Measurements from ENCODE around the gene RHOF. TPM values are rescaled to one million over a fixed set of nuclear protein-coding genes. Genes with fewer than 3 reads are reported as not detected.
A peak's percentile ranks its signal among the peaks of the same experiment; 100 is the strongest.

The RHOF gene
- total and polyA plus RNA-seq, 2 of the 13 experiments (the other 11 are each of a cell fraction or from before 2014, with no cell fraction given): 14.6 to 32.2 TPM

- TF ChIP-seq PRDM15 (CRISPR knock-in tag; IDR thresholded peaks at IDR 0.05) (peak; percentile 79; the same call in 1 of the 2 replicates), ZNF687 (CRISPR knock-in tag; IDR thresholded peaks at IDR 0.05) (peak; percentile 69), ZBTB4 (CRISPR knock-in tag; IDR thresholded peaks at IDR 0.05; ENCODE audit: borderline replicate concordance) (0 out of 2 replicates have a peak, but pooled peaks have one; percentile 28), ZFX (CRISPR knock-in tag; IDR thresholded peaks at IDR 0.05; ENCODE audit: low read depth) (0 out of 2 replicates have a peak, but pooled peaks have one; percentile 8), ZIK1 (CRISPR knock-in tag; IDR thresholded peaks at IDR 0.05; ENCODE audit: borderline replicate concordance, low read depth) (0 out of 2 replicates have a peak, but pooled peaks have one; percentile 8), TEAD3 (CRISPR knock-in tag; optimal IDR thresholded peaks at IDR 0.05; ENCODE audit: borderline replicate concordance) (peak; percentile 0)
- TF ChIP-seq, protein P1, sequence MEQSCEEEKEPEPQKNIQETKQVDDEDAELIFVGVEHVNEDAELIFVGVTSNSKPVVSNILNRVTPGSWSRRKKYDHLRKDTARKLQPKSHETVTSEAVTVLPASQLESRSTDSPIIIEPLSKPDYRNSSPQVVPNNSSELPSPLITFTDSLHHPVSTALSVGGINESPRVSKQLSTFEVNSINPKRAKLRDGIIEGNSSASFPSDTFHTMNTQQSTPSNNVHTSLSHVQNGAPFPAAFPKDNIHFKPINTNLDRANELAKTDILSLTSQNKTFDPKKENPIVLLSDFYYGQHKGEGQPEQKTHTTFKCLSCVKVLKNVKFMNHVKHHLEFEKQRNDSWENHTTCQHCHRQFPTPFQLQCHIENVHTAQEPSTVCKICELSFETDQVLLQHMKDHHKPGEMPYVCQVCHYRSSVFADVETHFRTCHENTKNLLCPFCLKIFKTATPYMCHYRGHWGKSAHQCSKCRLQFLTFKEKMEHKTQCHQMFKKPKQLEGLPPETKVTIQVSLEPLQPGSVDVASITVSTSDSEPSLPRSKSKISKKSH (CRISPR knock-in tag; IDR thresholded peaks at IDR 0.05; ENCODE audit: borderline replicate concordance): 0 out of 2 replicates have a peak, but pooled peaks have one; percentile 12
These were observed 23.1 kb downstream of the RHOF start (continued) for GRCh38 chr12:121770388-121770787.

All from HepG2 (cell line).